Measurements from ENCODE around the gene CHRDL2.
"Not testable (repeated sequence)": the region's sequence is repeated elsewhere in the genome, so short reads cannot be mapped to it uniquely, and the experiment has no call there.

The CHRDL2 gene

DNA sequence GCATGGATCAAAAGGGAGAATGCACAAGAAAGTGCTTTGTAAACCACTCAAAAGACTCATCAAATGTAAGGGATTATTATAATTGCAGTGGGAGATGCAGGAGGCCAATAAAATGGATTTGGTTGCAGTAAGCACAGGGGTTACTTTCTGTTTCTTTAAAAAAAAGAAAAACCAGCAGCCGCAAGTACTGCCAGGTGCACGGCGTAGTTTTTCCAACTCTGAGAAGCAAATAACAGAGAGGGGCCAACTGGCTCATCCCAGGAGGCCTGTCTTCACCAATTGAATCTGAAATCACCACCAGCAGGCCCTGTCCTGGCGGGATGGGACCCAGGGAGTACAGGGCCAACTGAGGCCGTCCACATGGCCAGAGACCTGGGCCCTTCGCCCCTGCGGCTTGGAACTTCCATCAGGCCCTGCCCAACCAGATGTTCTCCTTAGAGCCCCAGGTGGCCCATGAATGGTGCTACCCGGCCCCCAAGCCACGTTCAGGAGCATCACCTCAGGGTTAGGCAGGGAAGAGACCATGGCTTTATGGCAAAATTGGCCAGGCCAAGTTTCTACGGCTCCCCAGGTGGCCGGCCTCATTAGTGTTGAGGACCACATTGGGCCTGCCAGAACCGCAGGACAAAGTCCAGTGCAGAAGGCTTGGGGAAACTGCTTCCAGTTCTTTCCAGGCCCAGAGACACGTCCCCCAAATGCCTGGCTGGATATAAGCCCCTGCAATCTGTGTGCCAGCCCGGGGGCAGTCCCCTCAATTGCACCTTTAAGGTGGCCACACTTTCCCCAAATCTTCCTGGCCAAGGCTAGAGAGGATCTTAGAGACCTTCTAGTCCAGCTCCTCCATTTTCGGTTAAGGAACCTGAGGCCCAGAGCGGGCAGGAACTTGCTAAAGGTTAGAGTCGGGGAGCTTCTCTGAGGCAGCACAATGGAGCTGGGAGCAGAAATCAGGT, 61.7 kb downstream of the CHRDL2 start:
- DNase-seq = no peak

DNA sequence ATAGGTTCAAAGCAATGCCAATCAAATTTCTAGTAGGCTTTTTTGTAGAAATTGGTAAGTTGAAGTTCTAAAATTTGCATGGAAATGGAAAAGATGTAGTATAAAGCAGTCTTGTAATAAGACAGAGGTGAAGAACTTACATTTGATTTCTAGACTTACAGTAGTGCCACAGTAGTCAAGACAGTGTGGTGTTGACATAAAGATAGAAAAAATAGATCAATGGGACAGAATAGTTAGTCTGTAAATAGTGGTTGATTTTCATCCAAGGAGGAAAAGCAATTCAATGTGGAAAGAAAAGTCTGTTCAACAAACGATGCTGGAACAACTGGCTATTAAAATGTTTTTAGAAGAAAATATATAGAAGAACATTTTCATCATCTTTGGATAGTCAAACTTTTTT, 67.9 kb downstream of the CHRDL2 start:
- no peak for DNase-seq

- DNase-seq = no peak
These were observed 68.6 kb downstream of the CHRDL2 start for GRCh38 chr11:74662487-74663103.

DNA sequence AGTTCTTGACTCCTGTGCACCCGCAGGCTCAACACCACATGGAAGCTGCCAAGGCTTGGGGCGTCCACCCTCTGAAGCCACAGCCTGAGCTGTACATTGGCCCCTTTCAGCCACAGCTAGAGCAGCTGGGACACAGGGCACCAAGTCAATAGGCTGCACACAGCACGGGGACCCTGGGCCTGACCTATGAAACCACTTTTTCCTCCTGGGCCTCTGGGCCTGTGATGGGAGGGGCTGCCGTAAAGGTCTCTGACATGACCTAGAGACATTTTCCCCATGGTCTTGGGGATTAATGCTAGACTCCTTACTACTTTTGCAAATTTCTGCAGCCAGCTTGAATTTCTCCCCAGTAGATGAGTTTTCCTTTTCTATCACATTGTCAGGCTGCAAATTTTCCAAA, 72.1 kb downstream of the CHRDL2 start:
- DNase-seq = not testable (repeated sequence)

- DNase-seq = no peak
These were observed 76.2 kb downstream of the CHRDL2 start for GRCh38 chr11:74654976-74655375.

- no peak for DNase-seq
These were observed 80.7 kb downstream of the CHRDL2 start for GRCh38 chr11:74650498-74650897.

GRCh38 chr11:74648894-74649293, 82.3 kb downstream of the CHRDL2 start:
- DNase-seq = no peak

DNA sequence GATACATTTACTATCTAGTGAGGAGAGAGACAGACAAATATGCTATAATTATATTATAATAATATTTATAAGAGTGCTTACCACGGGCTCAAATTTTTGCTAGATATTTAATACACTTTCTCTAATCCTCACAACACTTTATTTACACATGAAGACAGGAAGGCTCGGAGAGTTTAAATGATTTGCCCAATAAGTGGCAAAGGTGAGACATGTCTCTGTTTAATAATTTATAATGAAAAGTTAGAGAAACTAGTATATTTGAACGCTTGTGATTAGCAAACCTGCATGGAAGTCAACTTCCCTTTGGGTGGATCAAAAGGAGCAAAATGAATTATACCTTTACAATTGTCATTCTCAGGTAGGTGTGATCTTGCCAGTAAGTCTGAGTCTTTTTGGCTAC, 83.4 kb downstream of the CHRDL2 start:
- DNase-seq = no peak

DNA sequence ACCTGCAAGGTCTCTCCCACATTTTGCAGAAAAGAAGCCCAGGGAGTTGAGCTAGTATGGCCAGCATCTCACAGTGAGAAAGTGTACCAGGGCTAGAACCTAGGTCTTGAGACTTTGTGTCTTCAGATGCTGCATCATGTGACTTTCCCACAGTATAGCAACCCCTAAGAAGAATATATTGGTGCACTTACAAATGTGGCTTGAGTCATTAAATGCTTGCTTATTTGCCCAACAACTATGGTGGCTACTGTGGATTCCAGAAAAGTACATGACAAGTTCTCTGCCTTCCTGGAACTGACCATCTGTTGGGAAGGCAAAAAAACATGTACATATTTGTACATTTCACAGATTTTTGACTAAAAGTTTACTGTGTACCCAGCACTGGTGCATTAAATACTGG, 83.8 kb downstream of the CHRDL2 start:
- no peak for DNase-seq

GRCh38 chr11:74646954-74647353, 84.3 kb downstream of the CHRDL2 start:
- DNase-seq = no peak
